Ishikawa (cell line): ENCODE measurements around the gene PIGX.

Experiments
- CEBPB ChIP-seq: IDR thresholded peaks from 2 replicates; pipeline ENCODE4 v1.6.1; 2012
- CREB1 ChIP-seq: IDR thresholded peaks from 2 replicates; pipeline ENCODE4 v1.6.1; 2012; ENCODE audit warnings: low read depth
- EGR1 ChIP-seq: IDR thresholded peaks from 2 replicates; pipeline ENCODE4 v1.6.1; 2012
- EP300 ChIP-seq: IDR thresholded peaks from 2 replicates; pipeline ENCODE4 v1.6.1; 2012; ENCODE audit warnings: borderline replicate concordance
- FOXM1 ChIP-seq: IDR thresholded peaks from 2 replicates; pipeline ENCODE4 v1.6.1; 2012; ENCODE audit warnings: low read depth, borderline replicate concordance
- MAX ChIP-seq: IDR thresholded peaks from 2 replicates; pipeline ENCODE4 v1.6.1; 2012
- NFIC ChIP-seq: IDR thresholded peaks from 2 replicates; pipeline ENCODE4 v1.6.1; 2012
- RAD21 ChIP-seq: IDR thresholded peaks from 2 replicates; pipeline ENCODE4 v1.6.1; 2012; ENCODE audit warnings: low read depth
- REST ChIP-seq: IDR thresholded peaks from 2 replicates; pipeline ENCODE4 v1.6.1; 2012; ENCODE audit warnings: low read depth, mild to moderate bottlenecking
- TAF1 ChIP-seq: IDR thresholded peaks from 2 replicates; pipeline ENCODE4 v1.6.1; 2012; ENCODE audit warnings: low read depth, mild to moderate bottlenecking
- TCF12 ChIP-seq: IDR thresholded peaks from 2 replicates; pipeline ENCODE4 v1.6.1; 2012; ENCODE audit warnings: low read depth
- TEAD4 ChIP-seq: IDR thresholded peaks from 2 replicates; pipeline ENCODE4 v1.6.1; 2012
- YY1 ChIP-seq: IDR thresholded peaks from 2 replicates; pipeline ENCODE4 v1.6.1; 2012; ENCODE audit warnings: low read depth
- ZBTB7A ChIP-seq: IDR thresholded peaks from 2 replicates; pipeline ENCODE4 v1.6.1; 2012; ENCODE audit warnings: low read depth
- TF ChIP-seq, protein P1 (sequence below): IDR thresholded peaks from 2 replicates; pipeline ENCODE4 v1.6.1; 2012

Gene PIGX

GRCh38 chr3:196739671-196740480, 27.7 kb downstream of the PIGX start, which contains the start of gene PAK2:
PAK2 (plus strand) TSS chr3:196739857; CDS start chr3:196782647, 42,790 bp downstream.
- TF ChIP-seq MAX (peak; percentile 67), TAF1 (peak; percentile 91), YY1 (peak; percentile 91), EGR1 (no peak; the same call in 1 of the 2 replicates)
- TF ChIP-seq, protein P1, sequence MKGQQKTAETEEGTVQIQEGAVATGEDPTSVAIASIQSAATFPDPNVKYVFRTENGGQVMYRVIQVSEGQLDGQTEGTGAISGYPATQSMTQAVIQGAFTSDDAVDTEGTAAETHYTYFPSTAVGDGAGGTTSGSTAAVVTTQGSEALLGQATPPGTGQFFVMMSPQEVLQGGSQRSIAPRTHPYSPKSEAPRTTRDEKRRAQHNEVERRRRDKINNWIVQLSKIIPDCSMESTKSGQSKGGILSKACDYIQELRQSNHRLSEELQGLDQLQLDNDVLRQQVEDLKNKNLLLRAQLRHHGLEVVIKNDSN, result peak; percentile 56; the same call in 1 of the 2 replicates

- TF ChIP-seq YY1, result no peak
- 0 out of 2 replicates have a peak, but pooled peaks have one; percentile 24 for TF ChIP-seq TEAD4
- TF ChIP-seq FOXM1, result no peak
Measured at GRCh38 chr3:196740481-196741248, 28.5 kb downstream of the PIGX start.

DNA sequence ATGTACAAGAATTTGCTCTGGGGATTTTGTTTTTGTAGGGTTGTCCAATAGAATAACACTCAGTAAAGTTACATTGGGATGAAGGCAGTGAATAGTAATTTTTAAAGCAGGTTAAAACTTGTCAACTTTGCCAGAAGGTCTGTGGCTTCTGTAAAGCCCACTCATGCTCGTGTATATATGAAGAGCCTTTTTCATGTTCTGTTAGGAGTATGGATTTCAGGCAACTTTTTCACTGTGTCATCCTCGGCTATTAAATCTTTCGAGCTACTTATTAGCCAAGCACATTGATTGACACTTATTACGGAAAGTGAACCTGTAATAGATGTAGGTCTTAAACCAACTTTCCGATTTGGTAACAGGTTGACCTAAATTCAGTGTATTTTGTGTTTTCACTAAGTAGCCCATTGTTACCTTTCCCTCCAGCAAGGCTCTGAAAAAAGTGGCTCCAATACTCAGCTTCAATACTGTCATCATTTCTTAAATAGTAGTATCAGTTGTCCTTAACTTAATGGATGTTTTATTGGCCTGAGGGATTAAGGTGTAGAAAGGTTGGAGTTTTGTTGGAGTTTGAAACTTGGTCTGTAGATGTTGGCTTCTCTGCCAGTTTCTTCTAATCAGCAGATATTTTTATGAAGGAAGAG, 29.2 kb downstream of the PIGX start:
- TF ChIP-seq, protein P1, result no peak
- TF ChIP-seq REST, result no peak
- TF ChIP-seq CEBPB, result no peak
- TF ChIP-seq EP300, result no peak
- no peak for TF ChIP-seq MAX
- TF ChIP-seq ZBTB7A, result no peak
- TF ChIP-seq TCF12, result no peak
- TF ChIP-seq CREB1, result no peak
- no peak for TF ChIP-seq YY1
- TF ChIP-seq TAF1, result no peak
- TF ChIP-seq RAD21, result no peak
- TF ChIP-seq FOXM1, result no peak
- TF ChIP-seq NFIC, result no peak
- no peak for TF ChIP-seq EGR1
- no peak for TF ChIP-seq TEAD4

DNA sequence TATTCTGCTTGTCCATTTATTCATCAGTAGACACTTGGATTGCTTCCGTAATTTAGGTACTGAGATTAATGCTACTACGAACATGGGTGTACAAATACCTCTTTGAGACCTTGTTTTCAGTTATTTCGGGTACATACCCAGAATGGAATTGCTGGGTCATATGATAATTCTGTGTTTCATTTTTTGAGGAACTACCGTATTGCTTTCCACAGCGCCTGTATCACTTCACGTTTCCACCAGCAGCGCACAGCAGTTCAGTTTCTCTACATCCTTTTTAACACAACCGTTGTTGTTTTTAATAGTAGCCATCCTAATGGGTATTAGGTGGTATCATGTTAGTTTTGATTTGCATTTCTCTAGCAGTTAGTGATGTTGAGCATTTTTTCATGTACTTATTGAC, 36.9 kb downstream of the PIGX start:
- no peak for TF ChIP-seq TEAD4
- no peak for TF ChIP-seq EP300
- TF ChIP-seq NFIC, result no peak
- TF ChIP-seq YY1, result no peak
- TF ChIP-seq FOXM1, result no peak
- no peak for TF ChIP-seq MAX
- no peak for TF ChIP-seq CREB1
- no peak for TF ChIP-seq REST
- TF ChIP-seq, protein P1, result no peak
- no peak for TF ChIP-seq TCF12

DNA sequence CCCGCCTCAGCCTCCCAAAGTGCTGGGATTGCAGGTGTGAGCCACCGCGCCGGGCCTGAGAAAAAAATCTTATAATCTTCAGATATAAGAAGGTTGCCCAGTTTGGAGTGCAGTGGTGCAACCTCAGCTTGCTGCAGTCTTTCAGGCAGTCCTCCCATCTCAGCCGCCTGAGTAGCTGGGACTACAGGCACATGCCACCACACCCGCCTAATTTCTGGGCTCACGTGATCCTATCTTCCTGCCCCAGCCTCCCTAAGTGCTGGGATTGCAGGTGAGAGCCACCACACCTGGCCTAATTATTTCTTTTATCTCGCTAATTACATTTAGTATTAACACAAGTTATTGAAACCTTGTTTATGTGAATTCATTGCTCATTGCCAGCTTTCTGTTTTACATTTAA, 41.0 kb downstream of the PIGX start:
- TF ChIP-seq MAX (no peak), NFIC (no peak), FOXM1 (no peak)
